GM12878 (cell line): Measurements from ENCODE around the gene SETD5. TPM values are rescaled to one million over a fixed set of nuclear protein-coding genes. Genes with fewer than 3 reads are reported as not detected.

Source experiments
- ATAC-seq: fragments of 200-7000 bp; cut with Tn5 transposase; 3 replicates; pipeline ENCODE4 v1.9.1; 2020; ENCODE audit warnings: mild to moderate bottlenecking, moderate library complexity
- BruUV-seq: library from RNA; stranded (reverse); fragments of 400-500 nt; replicated peaks from 2 replicates; lab custom pipeline; 2021; lab: Mats Ljungman, UMichigan
- CTCF ChIA-PET: fragments of 300-600 bp; sonication (Branson Sonifier 250); formaldehyde crosslinking; extraction: SDS; loops from one replicate; lab custom pipeline; 2021; ENCODE audit warnings: inconsistent platforms; lab: Yijun Ruan, JAX
- POLR2A ChIA-PET: fragments of 350-600 bp; formaldehyde crosslinking; extraction: SDS; loops from one replicate; lab custom pipeline; 2021; ENCODE audit warnings: inconsistent platforms; lab: Charles Lee
- RAD21 ChIA-PET: fragments of 300-600 bp; sonication (Branson Sonifier 250); formaldehyde crosslinking; loops from one replicate; lab custom pipeline; 2023; ENCODE audit warnings: antibody characterized with exemption; ENCODE audit not compliant: unreplicated experiment; lab: Charles Lee
- SMC1A ChIA-PET: fragments of 300-600 bp; sonication (Branson Sonifier 250); formaldehyde crosslinking; loops from one replicate; lab custom pipeline; 2023; ENCODE audit not compliant: unreplicated experiment, uncharacterized antibody; lab: Charles Lee
- DNase-seq: peaks from one replicate; pipeline ENCODE4 v3.0.0-alpha.2; 2011; ENCODE audit warnings: low read depth, low spot score
- FAIRE-seq: peaks from 3 replicates; lab custom pipeline; 2011; peaks lifted over from hg19 to GRCh38; lab: Jason Lieb, UNC
- H2AFZ ChIP-seq: 2 replicates; pipeline ENCODE4 v1.6.0; 2011; ENCODE audit warnings: low read depth, low read length, control low read depth; ENCODE audit not compliant: control insufficient read depth
- H3K27ac ChIP-seq: 2 replicates; pipeline ENCODE4 v1.5.1; 2011; ENCODE audit warnings: control low read depth; ENCODE audit not compliant: control insufficient read depth, insufficient read depth
- H3K27me3 ChIP-seq, 2 experiments: replicated peaks in 1 of 2; 2 replicates each; pipeline versions ENCODE4 v1.6.0 to v1.6.1; 2011; ENCODE audit warnings: low read length in 1 of 2; ENCODE audit not compliant: control insufficient read depth in 2 of 2, insufficient read depth in 2 of 2
- H3K36me3 ChIP-seq, 2 experiments: 2 replicates each; pipeline ENCODE4 v1.5.1; 2011; ENCODE audit warnings: low read length in 1 of 2; ENCODE audit not compliant: control insufficient read depth in 2 of 2, insufficient read depth in 2 of 2
- H3K4me1 ChIP-seq: 2 replicates; pipeline ENCODE4 v1.6.1; 2011; ENCODE audit warnings: mild to moderate bottlenecking, low read length, moderate library complexity, mixed read lengths; ENCODE audit not compliant: control insufficient read depth, insufficient read depth
- H3K4me2 ChIP-seq: 2 replicates; pipeline ENCODE4 v1.6.0; 2011; ENCODE audit warnings: control low read depth; ENCODE audit not compliant: control insufficient read depth, insufficient read depth
- H3K4me3 ChIP-seq: fragments of 200-600 bp; sonication (generic); 2 replicates; pipeline ENCODE4 v1.5.1; 2016
- H3K79me2 ChIP-seq: 2 replicates; pipeline ENCODE4 v1.6.0; 2011; ENCODE audit warnings: low read length; ENCODE audit not compliant: control insufficient read depth, insufficient read depth
- H3K9ac ChIP-seq: 2 replicates; pipeline ENCODE4 v1.8.0; 2011; ENCODE audit warnings: low read length, control low read depth, mixed read lengths; ENCODE audit not compliant: control insufficient read depth, insufficient read depth
- H3K9me3 ChIP-seq: replicated peaks from 3 replicates; pipeline ENCODE4 v1.5.1; 2011; ENCODE audit warnings: mild to moderate bottlenecking, low read length; ENCODE audit not compliant: control insufficient read depth, insufficient read depth
- H4K20me1 ChIP-seq: 2 replicates; pipeline ENCODE4 v1.6.0; 2011; ENCODE audit not compliant: control insufficient read depth, insufficient read depth
- BACH1 ChIP-seq: fragments of 450-650 bp; IDR thresholded peaks from 2 replicates; pipeline ENCODE4 v1.6.1; 2017; ENCODE audit warnings: mild to moderate bottlenecking, borderline replicate concordance
- BHLHE40 ChIP-seq, 2 experiments: fragments of 450-650 bp in 1 of 2; IDR thresholded peaks; 2 replicates each; pipeline ENCODE4 v1.6.1; 2011 to 2017; ENCODE audit warnings: low read depth in 2 of 2, borderline replicate concordance in 1 of 2, improper control_type of control experiment in 1 of 2, low read length in 1 of 2, mild to moderate bottlenecking in 1 of 2
- CTCF ChIP-seq, 3 experiments: IDR thresholded peaks in 2 of 3; conservative IDR thresholded peaks in 1 of 3; 2 replicates each; pipeline ENCODE4 v1.5.1; 2011; ENCODE audit warnings: low read depth in 3 of 3, low read length in 3 of 3, mild to moderate bottlenecking in 3 of 3, control low read depth in 2 of 3, moderate library complexity in 2 of 3, inconsistent platforms in 1 of 3, mixed read lengths in 1 of 3; ENCODE audit not compliant: control insufficient read depth in 2 of 3, insufficient read depth in 1 of 3; ENCODE audit errors: extremely low read depth in 1 of 3
- E2F4 ChIP-seq: IDR thresholded peaks from 2 replicates; pipeline ENCODE4 v1.6.1; 2012; ENCODE audit warnings: low read depth, low read length, improper control_type of control experiment
- IKZF1 ChIP-seq: fragments of 450-650 bp; conservative IDR thresholded peaks from 2 replicates; pipeline ENCODE4 v1.6.1; 2017; ENCODE audit warnings: antibody characterized with exemption, mild to moderate bottlenecking
- MEF2B ChIP-seq: fragments of 450-650 bp; IDR thresholded peaks from 2 replicates; pipeline ENCODE4 v1.6.1; 2018; ENCODE audit warnings: mild to moderate bottlenecking, moderate library complexity; ENCODE audit not compliant: partially characterized antibody, poor library complexity, severe bottlenecking
- NRF1 ChIP-seq: conservative IDR thresholded peaks from 2 replicates; pipeline ENCODE4 v1.6.1; 2011; ENCODE audit warnings: mild to moderate bottlenecking, low read depth, low read length, improper control_type of control experiment
- RCOR1 ChIP-seq: conservative IDR thresholded peaks from 2 replicates; pipeline ENCODE4 v1.6.1; 2012; ENCODE audit warnings: low read depth, low read length, improper control_type of control experiment
- RELB ChIP-seq: fragments of 450-650 bp; IDR thresholded peaks from 2 replicates; pipeline ENCODE4 v1.6.1; 2017; ENCODE audit warnings: low read depth, mild to moderate bottlenecking, moderate library complexity
- STAT3 ChIP-seq: IDR thresholded peaks from 2 replicates; pipeline ENCODE4 v1.6.1; 2011; ENCODE audit warnings: low read depth, low read length, improper control_type of control experiment
- SUPT20H ChIP-seq: IDR thresholded peaks from 2 replicates; pipeline ENCODE4 v1.6.1; 2011; ENCODE audit warnings: low read depth, mild to moderate bottlenecking, low read length, moderate library complexity, borderline replicate concordance; ENCODE audit not compliant: control insufficient read depth
- TAF1 ChIP-seq: IDR thresholded peaks from 2 replicates; pipeline ENCODE4 v1.6.1; 2011; ENCODE audit warnings: mild to moderate bottlenecking, low read depth, low read length, borderline replicate concordance
- YBX1 ChIP-seq: fragments of 450-650 bp; IDR thresholded peaks from 2 replicates; pipeline ENCODE4 v1.6.1; 2016; ENCODE audit warnings: antibody characterized with exemption
- ZNF207 ChIP-seq: fragments of 450-650 bp; IDR thresholded peaks from 2 replicates; pipeline ENCODE4 v1.6.1; 2014; ENCODE audit warnings: antibody characterized with exemption, mild to moderate bottlenecking, borderline replicate concordance
- WGBS: methylation state at CpG from one replicate; pipeline ENCODE4 v1.1.6; 2016; ENCODE audit warnings: low lambda C conversion rate; ENCODE audit not compliant: insufficient replicate concordance, insufficient coverage; ENCODE audit errors: missing lambda C conversion rate; 5-methylcytosine and 5-hydroxymethylcytosine counted together
- in situ Hi-C: fragments of 300-500 bp; cut with MboI; formaldehyde crosslinking; loops from 9 replicates; pipeline ENCODE4 v1.14.3; 2018; ENCODE audit warnings: mixed read lengths
- intact Hi-C: fragments of 100-400 bp; cut with micrococcal nuclease; formaldehyde crosslinking; loops from one replicate; pipeline ENCODE4 v1.14.2; 2022; ENCODE audit not compliant: unreplicated experiment
- polyA plus RNA-seq, 11 experiments: library from polyadenylated mRNA; depleted of rRNA in 4 of 11; unstranded in 6 of 11; stranded (reverse) in 5 of 11; fragments of >200 nt; fragmentation: Nextera tagmentation in 4 of 11; fragmentation: Illumina TruSeq in 1 of 11; extraction: Ambion mirVana in 4 of 11; extraction: Trizol in 1 of 11; gene quantifications; 1 replicate in 1 of 11; 2 replicates in 10 of 11; pipeline versions ENCODE4 v1.2.1 to v1.2.3, GENCODE V29; 2011 to 2016; ENCODE audit warnings: inconsistent platforms in 2 of 11, missing spikeins in 2 of 11, low read depth in 1 of 11
- total RNA-seq, 4 experiments: library from RNA; depleted of rRNA in 3 of 4; stranded (reverse); fragments of >200 nt in 3 of 4; fragmentation: Illumina TruSeq in 1 of 4; extraction: Trizol in 1 of 4; gene quantifications; 2 replicates each; pipeline versions ENCODE4 v1.2.1 to v1.2.3, GENCODE V29; 2013 to 2021

Gene SETD5
- total and polyA plus RNA-seq, 10 of the 15 experiments (the other 5 are each of a cell fraction or from before 2014, with no cell fraction given): 8.2 to 94.0 (median 55.4) TPM

- TF ChIP-seq ZNF207 (no peak), CTCF (IDR thresholded peaks at IDR 0.05 in 2 of 3, conservative IDR thresholded peaks at IDR 0.05 in 1 of 3; ENCODE audit: control insufficient read depth in 2 of 3, extremely low read depth in 1 of 3, insufficient read depth in 1 of 3, low read depth in 3 of 3, low read length in 3 of 3) (no peak)
Measured at GRCh38 chr3:9405756-9406155, 8.3 kb downstream of the SETD5 start (continued).

GRCh38 chr3:9406856-9407626 is 9.6 kb downstream of the SETD5 start:
- CTCF ChIA-PET: no interaction called here
- Histone ChIP-seq H4K20me1 (peaks cover 9% of the 10 kb centered on the region), H3K4me1 (peaks cover 9% of the 10 kb centered on the region; the same call in 1 of the 2 replicates), H3K4me3 (peak overlapping the region; percentile 12; the same call in 1 of the 2 replicates), H3K79me2 (peaks cover 99% of the 10 kb centered on the region), H3K27me3 (no peaks in the 10 kb centered on the region), H3K9me3 (no peaks in the 10 kb centered on the region; the same call in 2 of the 3 replicates), H3K4me2 (no peak overlapping the region), H3K27ac (no peak overlapping the region), H2AFZ (no peak overlapping the region), H3K36me3 (peaks cover 0 to 5% of the 10 kb centered on the region in 2 experiments; a peak in 1 of 4 replicates), H3K9ac (no peak overlapping the region)
- 53% methylated on average over 7 of the region's 7 CpGs for WGBS
- FAIRE-seq (no peak), ATAC-seq (peak; percentile 5; the same call in 1 of the 3 replicates), DNase-seq (no peak)
- intact Hi-C loops (no loop called here), in situ Hi-C loops (no loop called here)
- RAD21 ChIA-PET: interaction anchor here (0.7 kb wide), 1 partner anchor 11 kb away, joined by 3 read pairs; no protein-coding TSS in a partner anchor
- BruUV-seq: no TSS peak
- POLR2A ChIA-PET: interaction anchor here (0.9 to 2.1 kb wide), 2 partner anchors 7 to 10 kb away, joined by 3 to 8 read pairs; no protein-coding TSS in a partner anchor
- SMC1A ChIA-PET: interaction anchor here (1.4 to 2.5 kb wide), 2 partner anchors 9 to 14 kb away, joined by 4 to 7 read pairs; no protein-coding TSS in a partner anchor
- TF ChIP-seq RELB: no peak
- TF ChIP-seq SUPT20H: no peak
- TF ChIP-seq E2F4: no peak
- TF ChIP-seq BACH1: no peak
- TF ChIP-seq IKZF1: no peak
- no peak for TF ChIP-seq STAT3
- no peak for TF ChIP-seq TAF1
- no peak for TF ChIP-seq YBX1
- TF ChIP-seq MEF2B: peak; percentile 32
- TF ChIP-seq RCOR1: no peak
- TF ChIP-seq NRF1: no peak
- TF ChIP-seq BHLHE40 (IDR thresholded peaks at IDR 0.05; ENCODE audit: borderline replicate concordance in 1 of 2, low read depth in 2 of 2, low read length in 1 of 2): no peak
